ENCODE results near the gene ACAT2.
"Not testable (repeated sequence)": the region's sequence is repeated elsewhere in the genome, so short reads cannot be mapped to it uniquely, and the experiment has no call there.

ACAT2 gene

DNA sequence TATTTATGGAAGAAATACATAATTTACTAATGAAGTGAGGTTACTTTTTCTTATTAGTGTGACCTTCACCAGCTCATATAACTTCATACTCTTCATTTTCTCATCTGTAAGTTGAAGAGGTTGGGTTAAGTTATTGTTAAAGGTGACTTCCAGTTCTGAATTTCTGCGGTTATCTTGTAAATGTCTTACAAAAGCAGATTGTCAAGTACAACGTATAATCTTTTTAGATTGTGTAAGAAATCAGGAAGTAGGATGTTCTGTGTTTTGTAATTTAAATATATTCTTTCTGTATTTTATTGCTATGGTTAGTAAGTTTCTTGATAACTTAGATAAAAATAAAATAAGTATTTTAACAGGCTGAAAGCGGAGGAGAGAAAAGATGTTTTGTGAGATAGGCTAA lies 22.5 kb upstream of the ACAT2 start:
- peak overlapping the region in 1 of 2 experiments; percentile 39 for H3K27ac ChIP-seq (ENCODE audit: insufficient read depth in 1 of 2, low read depth in 1 of 2, low read length in 2 of 2, poor library complexity in 1 of 2, severe bottlenecking in 2 of 2)
- no peak for DNase-seq

DNA sequence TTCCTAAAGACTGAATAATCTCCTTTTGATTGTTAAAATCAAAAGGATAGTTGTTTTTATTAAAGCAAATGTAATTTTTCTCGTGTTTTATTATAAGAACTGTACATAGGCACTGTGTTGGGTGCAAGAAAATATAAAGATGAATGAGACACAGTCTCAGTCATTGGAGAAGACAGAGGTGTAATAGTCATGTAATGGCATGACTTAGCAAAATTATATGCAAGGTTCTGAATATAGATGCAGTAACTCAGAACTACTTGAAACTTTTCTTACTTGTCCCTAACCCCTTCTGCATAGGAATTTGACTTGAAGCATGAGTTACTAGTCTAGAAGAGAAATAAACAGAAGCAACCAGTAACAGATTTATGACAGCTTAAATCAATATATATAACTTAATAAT lies 19.7 kb upstream of the ACAT2 start:
- DNase-seq: no peak
- Histone ChIP-seq H3K4me1 (ENCODE audit: control extremely low read depth in 1 of 4, control insufficient read depth in 4 of 4, insufficient read depth in 4 of 4, low read length in 3 of 4) (peaks cover 0 to 2% (median 0%) of the 10 kb centered on the region in 4 experiments), H3K27me3 (replicated peaks in 2 of 5; ENCODE audit: control insufficient read depth in 4 of 5, insufficient read depth in 5 of 5, low read length in 4 of 5) (no peaks in the 10 kb centered on the region), H3K36me3 (ENCODE audit: control insufficient read depth in 4 of 4, insufficient read depth in 4 of 4, low read length in 3 of 4) (peaks cover 14 to 83% (median 52%) of the 10 kb centered on the region in 4 experiments), H3K4me3 (ENCODE audit: control insufficient read depth in 1 of 7, extremely low read depth in 1 of 7, insufficient read depth in 4 of 7, low read depth in 2 of 7, low read length in 6 of 7) (no peak overlapping the region), H3K27ac (ENCODE audit: insufficient read depth in 1 of 2, low read depth in 1 of 2, low read length in 2 of 2, poor library complexity in 1 of 2, severe bottlenecking in 2 of 2) (no peak overlapping the region), H3K9me3 (ENCODE audit: control extremely low read depth in 1 of 5, control insufficient read depth in 4 of 5, insufficient read depth in 2 of 5, low read depth in 1 of 5, low read length in 4 of 5) (no peaks in the 10 kb centered on the region)
- ChIA-PET CTCF (interaction anchor here (0.7 to 1.6 kb wide), 6 partner anchors 10 to 37 kb away, joined by 3 to 10 read pairs (median 4); no protein-coding TSS in a partner anchor), POLR2A (interaction anchor here (0.7 to 0.9 kb wide), 2 partner anchors 19 to 43 kb away, joined by 3 to 4 read pairs; no protein-coding TSS in a partner anchor)
- WGBS (ENCODE audit: insufficient coverage): 100% methylated on average over 1 of the region's 1 CpG

More for the DNA sequence above, 22.5 kb upstream of the ACAT2 start:
- peaks cover 0 to 2% (median 0%) of the 10 kb centered on the region in 4 experiments for H3K4me1 ChIP-seq (ENCODE audit: control extremely low read depth in 1 of 4, control insufficient read depth in 4 of 4, insufficient read depth in 4 of 4, low read length in 3 of 4)
- CTCF ChIA-PET: interaction anchor here (1.8 to 3.7 kb wide), 2 partner anchors 10 to 49 kb away, joined by 9 to 28 read pairs; partner anchors contain the start of gene SOD2
- H3K27me3 ChIP-seq (replicated peaks in 2 of 5; ENCODE audit: control insufficient read depth in 4 of 5, insufficient read depth in 5 of 5, low read length in 4 of 5): no peaks in the 10 kb centered on the region
- no peaks in the 10 kb centered on the region for H3K9me3 ChIP-seq (ENCODE audit: control extremely low read depth in 1 of 5, control insufficient read depth in 4 of 5, insufficient read depth in 2 of 5, low read depth in 1 of 5, low read length in 4 of 5)
- whole genome bisulfite sequencing (ENCODE audit: insufficient coverage): no CpG with 5 or more reads among the region's 3 CpGs
- H3K36me3 ChIP-seq (ENCODE audit: control insufficient read depth in 4 of 4, insufficient read depth in 4 of 4, low read length in 3 of 4): peaks cover 6 to 62% (median 35%) of the 10 kb centered on the region in 4 experiments
- POLR2A ChIA-PET: interaction anchor here (0.6 kb wide), 2 partner anchors 903 to 1488 kb away, joined by 3 read pairs; no protein-coding TSS in a partner anchor
- no peak overlapping the region for H3K4me3 ChIP-seq (ENCODE audit: control insufficient read depth in 1 of 7, extremely low read depth in 1 of 7, insufficient read depth in 4 of 7, low read depth in 2 of 7, low read length in 6 of 7)

DNA sequence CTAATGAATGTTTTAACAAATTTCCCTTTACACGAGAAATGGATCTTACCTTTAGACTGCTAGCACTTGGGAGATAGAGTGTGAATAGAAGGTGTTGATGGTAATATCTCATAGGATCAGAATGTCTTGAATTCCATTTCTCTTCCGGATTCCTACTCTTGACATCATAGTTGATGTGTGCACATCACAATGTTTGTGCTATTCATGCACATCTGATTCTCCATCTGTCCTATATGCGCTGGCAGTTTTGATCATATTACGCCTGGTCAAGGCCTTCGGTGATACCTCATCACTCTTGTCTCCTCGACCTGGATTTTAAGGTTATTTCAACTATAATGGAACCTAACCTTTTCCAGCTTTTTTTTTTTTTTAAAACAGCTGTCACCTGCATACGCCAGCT lies 16.8 kb upstream of the ACAT2 start:
- POLR2A ChIA-PET: no interaction called here
- no peak for DNase-seq
- Histone ChIP-seq H3K27me3 (replicated peaks in 2 of 5; ENCODE audit: control insufficient read depth in 4 of 5, insufficient read depth in 5 of 5, low read length in 4 of 5) (no peaks in the 10 kb centered on the region), H3K4me1 (ENCODE audit: control extremely low read depth in 1 of 4, control insufficient read depth in 4 of 4, insufficient read depth in 4 of 4, low read length in 3 of 4) (no peaks in the 10 kb centered on the region), H3K36me3 (ENCODE audit: control insufficient read depth in 4 of 4, insufficient read depth in 4 of 4, low read length in 3 of 4) (peaks cover 16 to 88% (median 52%) of the 10 kb centered on the region in 4 experiments), H3K9me3 (ENCODE audit: control extremely low read depth in 1 of 5, control insufficient read depth in 4 of 5, insufficient read depth in 2 of 5, low read depth in 1 of 5, low read length in 4 of 5) (no peaks in the 10 kb centered on the region), H3K4me3 (ENCODE audit: control insufficient read depth in 1 of 7, extremely low read depth in 1 of 7, insufficient read depth in 4 of 7, low read depth in 2 of 7, low read length in 6 of 7) (no peak overlapping the region), H3K27ac (ENCODE audit: insufficient read depth in 1 of 2, low read depth in 1 of 2, low read length in 2 of 2, poor library complexity in 1 of 2, severe bottlenecking in 2 of 2) (no peak overlapping the region)
- 98% methylated on average over 4 of the region's 7 CpGs for WGBS (ENCODE audit: insufficient coverage)
- CTCF ChIA-PET: interaction anchor here (1.3 to 3.1 kb wide), 3 partner anchors 54 to 108 kb away, joined by 3 to 12 read pairs (median 7); no protein-coding TSS in a partner anchor

DNA sequence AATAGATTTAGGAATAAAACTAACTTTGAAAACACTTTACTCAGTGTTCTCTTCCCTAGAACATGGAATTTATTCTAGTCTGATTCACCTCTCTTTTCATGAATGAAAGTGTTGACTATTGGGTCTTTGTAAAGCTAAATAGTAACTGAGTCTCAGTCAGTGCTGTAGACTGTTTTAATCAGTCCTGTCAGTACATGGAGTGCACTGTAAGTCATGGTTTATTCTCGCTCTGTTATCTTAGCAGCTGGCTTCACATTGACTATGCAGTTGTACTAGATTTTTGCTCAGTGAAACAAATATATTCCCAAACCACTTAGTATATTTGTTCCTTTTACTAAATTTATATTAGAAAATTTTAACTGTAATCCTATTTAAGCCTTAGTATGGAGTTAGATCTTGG lies 15.1 kb upstream of the ACAT2 start:
- H3K4me3 ChIP-seq (ENCODE audit: control insufficient read depth in 1 of 7, extremely low read depth in 1 of 7, insufficient read depth in 4 of 7, low read depth in 2 of 7, low read length in 6 of 7): no peak overlapping the region
- DNase-seq: no peak
- H3K27me3 ChIP-seq (replicated peaks in 2 of 5; ENCODE audit: control insufficient read depth in 4 of 5, insufficient read depth in 5 of 5, low read length in 4 of 5): no peaks in the 10 kb centered on the region
- WGBS (ENCODE audit: insufficient coverage): no CpG with 5 or more reads among the region's 1 CpG
- no peaks in the 10 kb centered on the region for H3K4me1 ChIP-seq (ENCODE audit: control extremely low read depth in 1 of 4, control insufficient read depth in 4 of 4, insufficient read depth in 4 of 4, low read length in 3 of 4)
- POLR2A ChIA-PET: interaction anchor here (1.1 kb wide), 1 partner anchor 55 kb away, joined by 3 read pairs; no protein-coding TSS in a partner anchor
- no peak overlapping the region for H3K27ac ChIP-seq (ENCODE audit: insufficient read depth in 1 of 2, low read depth in 1 of 2, low read length in 2 of 2, poor library complexity in 1 of 2, severe bottlenecking in 2 of 2)
- CTCF ChIA-PET: interaction anchor here (0.7 to 3.1 kb wide), 7 partner anchors 10 to 55 kb away, joined by 3 to 12 read pairs (median 6); no protein-coding TSS in a partner anchor
- peaks cover 17 to 89% (median 54%) of the 10 kb centered on the region in 4 experiments for H3K36me3 ChIP-seq (ENCODE audit: control insufficient read depth in 4 of 4, insufficient read depth in 4 of 4, low read length in 3 of 4)
- no peaks in the 10 kb centered on the region for H3K9me3 ChIP-seq (ENCODE audit: control extremely low read depth in 1 of 5, control insufficient read depth in 4 of 5, insufficient read depth in 2 of 5, low read depth in 1 of 5, low read length in 4 of 5)

DNA sequence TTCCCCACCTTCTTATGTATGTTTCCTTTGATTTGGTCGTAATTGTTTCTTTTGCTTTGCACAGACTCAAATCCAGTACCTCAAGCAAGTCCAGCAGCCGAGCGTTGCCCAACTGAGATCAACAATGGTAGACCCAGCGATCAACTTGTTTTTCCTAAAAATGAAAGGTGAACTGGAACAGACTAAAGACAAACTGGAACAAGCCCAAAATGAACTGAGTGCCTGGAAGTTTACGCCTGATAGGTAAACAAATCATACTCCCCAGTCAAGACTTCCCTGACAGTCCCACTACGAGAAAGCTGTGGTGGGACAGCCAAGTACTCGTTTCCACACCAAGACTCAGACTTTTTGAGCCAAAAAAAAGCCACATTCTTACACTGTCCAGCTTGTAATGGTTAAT lies 13.7 kb upstream of the ACAT2 start:
- H3K4me3 ChIP-seq (ENCODE audit: control insufficient read depth in 1 of 7, extremely low read depth in 1 of 7, insufficient read depth in 4 of 7, low read depth in 2 of 7, low read length in 6 of 7); H3K27me3 ChIP-seq (replicated peaks in 2 of 5; ENCODE audit: control insufficient read depth in 4 of 5, insufficient read depth in 5 of 5, low read length in 4 of 5); H3K4me1 ChIP-seq (ENCODE audit: control extremely low read depth in 1 of 4, control insufficient read depth in 4 of 4, insufficient read depth in 4 of 4, low read length in 3 of 4); H3K9me3 ChIP-seq (ENCODE audit: control extremely low read depth in 1 of 5, control insufficient read depth in 4 of 5, insufficient read depth in 2 of 5, low read depth in 1 of 5, low read length in 4 of 5); DNase-seq; H3K27ac ChIP-seq (ENCODE audit: insufficient read depth in 1 of 2, low read depth in 1 of 2, low read length in 2 of 2, poor library complexity in 1 of 2, severe bottlenecking in 2 of 2): not testable (repeated sequence)
- POLR2A ChIA-PET: interaction anchor here (0.6 kb wide), 1 partner anchor 14 kb away, joined by 3 read pairs; no protein-coding TSS in a partner anchor
- CTCF ChIA-PET: interaction anchor here (0.6 to 1.8 kb wide), 2 partner anchors 9 to 28 kb away, joined by 3 to 6 read pairs; no protein-coding TSS in a partner anchor
- peaks cover 14 to 93% (median 56%) of the 10 kb centered on the region in 4 experiments for H3K36me3 ChIP-seq (ENCODE audit: control insufficient read depth in 4 of 4, insufficient read depth in 4 of 4, low read length in 3 of 4)
- WGBS (ENCODE audit: insufficient coverage): 94% methylated on average over 3 of the region's 7 CpGs

DNA sequence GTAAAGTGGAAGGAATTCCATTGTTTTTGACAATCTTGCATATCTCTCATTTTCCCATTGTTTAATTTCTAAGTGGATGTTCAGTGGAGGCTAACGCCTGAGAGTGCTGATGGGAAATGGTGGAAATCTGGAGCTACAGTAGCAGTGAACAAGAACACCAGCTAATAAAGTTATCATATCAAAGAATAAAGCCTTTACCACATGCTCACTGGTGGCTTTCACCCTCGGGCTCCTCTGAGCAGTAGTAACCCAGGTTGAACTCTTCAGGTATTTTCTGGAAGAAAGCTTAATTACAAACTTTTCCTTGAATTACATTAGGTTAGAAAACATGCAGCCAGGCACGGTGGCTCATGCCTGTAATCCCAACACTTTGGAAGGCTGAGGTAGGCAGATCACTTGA lies 10.4 kb upstream of the ACAT2 start:
- WGBS (ENCODE audit: insufficient coverage): 100% methylated on average over 2 of the region's 3 CpGs

More for the DNA sequence above, 10.4 kb upstream of the ACAT2 start:
- Histone ChIP-seq H3K4me3 (ENCODE audit: control insufficient read depth in 1 of 7, extremely low read depth in 1 of 7, insufficient read depth in 4 of 7, low read depth in 2 of 7, low read length in 6 of 7) (no peak overlapping the region), H3K36me3 (ENCODE audit: control insufficient read depth in 4 of 4, insufficient read depth in 4 of 4, low read length in 3 of 4) (peaks cover 27 to 90% (median 53%) of the 10 kb centered on the region in 4 experiments), H3K27ac (ENCODE audit: insufficient read depth in 1 of 2, low read depth in 1 of 2, low read length in 2 of 2, poor library complexity in 1 of 2, severe bottlenecking in 2 of 2) (no peak overlapping the region), H3K27me3 (replicated peaks in 2 of 5; ENCODE audit: control insufficient read depth in 4 of 5, insufficient read depth in 5 of 5, low read length in 4 of 5) (no peaks in the 10 kb centered on the region), H3K4me1 (ENCODE audit: control extremely low read depth in 1 of 4, control insufficient read depth in 4 of 4, insufficient read depth in 4 of 4, low read length in 3 of 4) (no peaks in the 10 kb centered on the region), H3K9me3 (ENCODE audit: control extremely low read depth in 1 of 5, control insufficient read depth in 4 of 5, insufficient read depth in 2 of 5, low read depth in 1 of 5, low read length in 4 of 5) (no peaks in the 10 kb centered on the region)
- CTCF ChIA-PET: interaction anchor here (1.2 to 2.8 kb wide), 5 partner anchors 8 to 60 kb away, joined by 3 to 10 read pairs (median 4); no protein-coding TSS in a partner anchor
- POLR2A ChIA-PET: no interaction called here
- DNase-seq: no peak

Measured in common myeloid progenitor, CD34-positive (primary cell).